ENCODE data around the gene BBOX1.

BBOX1 gene

GRCh38 chr11:27025312-27025955 lies 15.2 kb upstream of the BBOX1 start:
- DNase-seq (ENCODE audit: low read depth in 2 of 2), result no peak

DNA sequence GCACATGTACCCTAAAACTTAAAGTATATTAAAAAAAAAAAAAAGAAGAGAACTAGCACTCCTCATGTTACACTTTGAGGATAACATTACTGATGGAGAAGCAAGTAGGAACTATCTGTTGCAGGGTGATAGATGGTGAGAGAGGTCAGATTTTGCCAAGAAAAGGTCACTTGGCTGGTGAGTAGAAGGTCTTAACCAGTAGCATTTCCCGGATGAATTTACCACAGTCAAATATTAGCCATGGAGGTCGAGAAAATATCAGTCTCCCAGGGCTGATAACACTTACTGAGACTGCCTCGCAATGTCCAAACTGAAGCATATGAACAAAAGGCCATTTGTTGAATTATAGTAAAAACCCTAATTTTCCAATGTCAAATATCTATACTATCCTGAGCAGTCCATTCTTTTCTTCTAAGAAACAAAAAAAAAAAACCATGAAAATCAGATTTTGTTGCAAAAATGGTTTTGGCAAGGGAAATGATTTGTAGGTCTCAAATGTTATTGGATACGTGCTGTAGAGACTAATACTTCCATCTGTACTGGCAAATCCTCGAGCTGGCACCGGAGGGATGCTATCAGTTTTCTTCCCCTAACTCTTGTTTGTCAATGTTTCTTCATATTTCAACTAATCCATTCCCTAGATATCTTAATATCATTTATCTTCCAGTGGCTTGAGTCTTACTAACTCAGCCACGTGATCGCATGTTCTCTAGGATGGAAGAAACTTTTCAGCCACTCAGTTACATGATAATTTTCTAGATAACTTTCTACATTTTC lies 14.5 kb upstream of the BBOX1 start:
- DNase-seq (ENCODE audit: low read depth in 2 of 2), result no peak

- peak; percentile 34 to 36 for DNase-seq (ENCODE audit: low read depth in 2 of 2)
These were observed 12.1 kb upstream of the BBOX1 start for GRCh38 chr11:27028561-27028965.

DNA sequence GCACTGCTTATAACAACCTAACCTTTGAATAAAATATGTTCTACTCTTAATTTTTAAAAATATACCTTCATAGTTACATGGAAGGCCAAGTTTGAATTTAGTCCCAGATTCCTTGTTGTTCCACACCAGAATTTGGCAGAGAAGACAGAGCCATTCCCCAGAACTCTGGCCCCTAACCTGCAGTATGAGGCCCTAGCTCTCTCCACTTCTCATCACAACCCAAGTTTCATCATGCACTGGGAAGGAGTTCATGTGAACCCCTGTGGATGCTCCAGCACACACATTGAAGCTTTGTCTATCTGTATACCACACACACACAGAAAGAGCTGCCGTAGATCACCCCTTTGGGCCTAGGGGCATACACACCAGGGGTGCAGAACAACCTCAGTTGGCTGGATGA lies 10.6 kb upstream of the BBOX1 start:
- no peak for DNase-seq (ENCODE audit: low read depth in 2 of 2)

DNA sequence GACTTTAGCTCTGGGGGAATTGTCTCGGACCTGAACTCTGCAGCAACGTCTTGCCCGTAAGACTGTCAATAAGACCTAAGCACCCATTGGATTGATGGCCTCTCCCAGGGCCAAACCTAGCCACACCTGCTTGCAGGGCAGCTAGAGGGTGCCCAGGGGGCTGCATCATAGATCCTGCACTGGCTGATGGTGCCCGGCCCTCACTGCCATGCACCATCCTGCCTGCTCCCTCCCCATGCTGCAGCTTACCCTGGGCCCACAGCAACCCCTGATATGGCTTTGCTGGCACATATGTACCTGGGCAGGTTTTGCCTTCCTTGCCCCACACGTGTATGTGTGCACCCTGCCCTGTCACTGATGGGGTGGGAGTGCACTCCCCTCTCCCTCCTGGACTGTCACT lies 8.9 kb upstream of the BBOX1 start:
- no peak for DNase-seq (ENCODE audit: low read depth in 2 of 2)

- no peak for DNase-seq (ENCODE audit: low read depth in 2 of 2)
These were observed 742 bp upstream of the BBOX1 start for GRCh38 chr11:27039873-27040272.

GRCh38 chr11:27041141-27041899 lies 705 bp downstream of the BBOX1 start:
- DNase-seq (ENCODE audit: low read depth in 2 of 2), result no peak

DNA sequence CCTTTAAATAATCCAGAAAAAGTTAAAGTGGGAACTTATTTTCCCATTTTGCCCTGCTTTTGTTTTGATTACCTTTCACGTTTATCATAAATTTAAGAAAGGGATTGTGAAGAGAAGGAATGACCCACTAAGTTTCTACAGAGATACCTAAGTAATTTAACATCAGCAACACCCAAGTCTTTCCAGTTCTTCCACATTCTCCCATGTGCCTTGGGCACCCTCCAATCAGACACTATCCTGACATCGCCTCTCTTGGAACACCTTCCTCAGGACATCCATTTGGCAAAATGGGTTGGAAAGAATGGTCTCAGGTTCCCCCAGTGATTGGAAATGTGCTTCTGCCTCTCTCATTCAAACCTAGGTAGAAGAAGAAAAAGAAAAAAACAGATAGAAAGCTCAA lies 6.3 kb downstream of the BBOX1 start:
- DNase-seq (ENCODE audit: low read depth in 2 of 2), result no peak

- DNase-seq (ENCODE audit: low read depth in 2 of 2), result no peak
These were observed 12.1 kb downstream of the BBOX1 start for GRCh38 chr11:27052668-27053067.

GRCh38 chr11:27055065-27055682 lies 14.6 kb downstream of the BBOX1 start:
- peak; percentile 14 for DNase-seq (ENCODE audit: low read depth in 2 of 2)

DNA sequence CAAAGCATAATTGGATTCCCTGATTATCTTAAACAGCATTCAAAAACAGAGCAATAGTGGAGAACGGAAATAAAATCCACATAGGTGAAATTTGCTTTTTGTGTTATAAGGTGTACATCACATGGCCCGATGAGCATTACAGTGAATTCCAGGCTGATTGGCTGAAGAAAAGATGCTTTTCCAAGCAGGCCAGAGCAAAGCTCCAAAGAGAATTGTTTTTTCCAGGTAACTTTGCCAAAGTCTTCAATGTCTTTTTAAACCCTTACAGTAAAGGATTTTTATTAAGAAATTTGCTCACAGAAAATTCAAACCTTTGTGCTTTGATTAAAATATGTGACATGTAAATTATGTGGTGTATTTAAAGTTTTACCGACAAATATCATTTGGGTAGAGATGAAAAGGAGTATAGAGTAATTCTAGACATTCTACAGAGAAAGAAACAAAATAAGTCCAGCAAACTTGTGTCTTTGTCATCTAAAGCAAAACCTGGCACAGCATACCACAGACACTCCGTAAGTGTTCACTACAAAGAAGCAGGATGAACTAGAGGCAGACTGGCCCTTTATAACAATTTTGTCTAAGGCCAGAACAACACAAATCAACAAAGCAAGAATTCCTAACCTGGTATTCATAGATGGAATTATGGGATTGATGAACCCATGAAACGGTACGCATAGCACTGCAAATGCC lies 16.6 kb downstream of the BBOX1 start:
- DNase-seq (ENCODE audit: low read depth in 2 of 2), result no peak

DNA sequence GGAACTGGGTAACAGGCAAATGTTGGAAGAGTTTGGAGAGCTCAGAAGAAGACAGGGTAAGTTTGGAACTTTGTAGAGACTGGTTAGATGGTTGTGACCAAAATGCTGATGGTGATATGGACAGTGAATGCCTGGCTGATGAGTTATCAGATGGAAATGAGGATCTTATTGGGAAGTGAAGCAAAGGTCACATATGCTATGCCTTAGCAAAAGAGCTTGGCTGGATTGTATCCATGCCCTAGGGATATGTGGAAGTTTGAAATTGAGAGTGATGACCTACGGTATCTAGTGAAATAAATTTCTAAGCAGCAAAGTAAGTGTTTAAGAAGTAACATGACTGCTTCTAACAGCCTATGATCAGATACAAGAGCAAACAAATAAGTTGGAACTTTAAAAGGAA lies 17.8 kb downstream of the BBOX1 start:
- peak; percentile 20 for DNase-seq (ENCODE audit: low read depth in 2 of 2)

DNA sequence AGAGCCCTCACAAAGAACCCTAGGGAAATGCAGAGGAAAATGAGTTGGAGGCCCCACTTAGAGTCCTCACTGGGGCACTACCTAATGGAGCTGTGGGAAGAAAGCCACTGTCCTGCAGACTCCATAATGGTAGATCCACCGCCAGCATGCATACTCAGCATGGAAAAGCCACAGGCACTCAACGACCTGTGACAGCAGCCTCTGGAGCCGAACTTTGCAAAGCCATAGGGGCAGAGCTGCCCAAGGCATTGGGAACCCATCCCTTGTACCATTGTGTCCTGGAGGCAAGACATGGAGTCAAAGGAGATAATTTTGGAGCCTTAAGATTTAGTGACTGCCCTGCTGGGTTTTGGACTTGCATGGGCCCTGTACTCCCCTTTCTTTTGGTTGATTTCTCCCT lies 18.8 kb downstream of the BBOX1 start:
- no peak for DNase-seq (ENCODE audit: low read depth in 2 of 2)

GRCh38 chr11:27060816-27061460 lies 20.3 kb downstream of the BBOX1 start:
- no peak for DNase-seq (ENCODE audit: low read depth in 2 of 2)

GRCh38 chr11:27061461-27061821 lies 20.8 kb downstream of the BBOX1 start:
- no peak for DNase-seq (ENCODE audit: low read depth in 2 of 2)

- no peak for DNase-seq (ENCODE audit: low read depth in 2 of 2)
These were observed 23.5 kb downstream of the BBOX1 start for GRCh38 chr11:27064086-27064485.

- DNase-seq (ENCODE audit: low read depth in 2 of 2), result peak; percentile 23 to 38
These were observed 34.6 kb downstream of the BBOX1 start for GRCh38 chr11:27075192-27075591.

- no peak for DNase-seq (ENCODE audit: low read depth in 2 of 2)
These were observed 35.0 kb downstream of the BBOX1 start for GRCh38 chr11:27075655-27076054.

DNA sequence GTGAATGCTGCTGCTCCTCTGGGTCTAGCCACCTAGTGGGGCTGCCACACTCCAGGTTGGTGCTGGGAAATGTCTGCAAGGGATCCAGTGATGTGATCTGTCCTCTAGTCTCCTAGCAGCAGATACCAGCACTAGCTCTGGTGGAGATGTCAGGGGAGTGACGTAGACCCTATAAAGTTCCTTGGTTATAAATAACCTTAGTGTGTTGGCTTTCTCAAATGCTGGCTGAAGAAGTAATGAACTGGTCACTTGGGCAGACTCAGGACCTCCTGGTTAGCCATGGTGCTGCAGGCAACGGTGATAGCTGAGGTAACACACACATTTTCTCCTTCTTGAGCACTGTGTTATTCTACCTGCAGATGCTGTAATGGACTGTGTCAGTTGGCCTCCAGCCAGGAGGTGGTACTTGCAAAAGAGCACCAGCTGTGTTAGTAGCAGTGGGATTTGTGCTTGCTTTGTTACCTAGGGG lies 35.5 kb downstream of the BBOX1 start:
- no peak for DNase-seq (ENCODE audit: low read depth in 2 of 2)

DNA sequence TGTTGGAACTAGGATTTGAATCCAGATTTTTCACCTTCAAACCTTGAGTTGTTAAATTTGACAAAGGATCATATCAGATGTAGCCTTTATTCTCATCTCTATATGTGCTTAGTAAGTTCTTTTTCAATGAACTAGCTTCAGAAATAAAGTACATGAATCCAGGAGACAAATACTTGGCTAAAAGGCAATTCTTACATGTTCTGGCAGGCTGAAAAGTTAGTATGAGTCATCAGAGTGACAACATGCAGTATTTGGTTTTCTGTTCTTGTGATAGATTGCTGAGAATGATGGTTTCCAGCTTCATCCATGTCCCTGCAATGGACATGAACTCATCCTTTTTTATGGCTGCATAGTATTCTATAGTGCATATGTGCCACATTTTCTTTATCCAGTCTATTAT lies 40.4 kb downstream of the BBOX1 start:
- DNase-seq (ENCODE audit: low read depth in 2 of 2), result peak in 1 of 2 experiments; percentile 31

DNA sequence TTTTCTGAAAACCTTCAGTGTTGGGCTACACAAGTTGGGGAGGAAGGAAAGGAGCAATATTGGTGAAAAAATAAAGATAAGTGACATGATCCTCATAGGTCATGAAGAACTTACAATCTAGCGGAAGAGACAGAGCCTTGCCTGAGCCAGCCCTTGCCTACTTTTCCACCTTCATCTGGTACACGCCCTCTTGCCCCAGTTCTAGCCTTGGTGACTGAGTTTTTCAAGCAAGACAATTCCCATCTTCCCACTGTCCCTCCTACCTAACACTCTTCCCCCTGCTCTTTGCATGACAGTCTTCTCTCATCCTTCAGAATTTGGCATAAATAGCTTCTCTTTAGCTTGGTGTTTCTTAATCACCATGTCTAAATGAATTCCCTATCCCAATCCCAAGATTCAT lies 42.6 kb downstream of the BBOX1 start:
- no peak for DNase-seq (ENCODE audit: low read depth in 2 of 2)
